Spleen (tissue), 13 donors: Measurements from ENCODE around the gene CDKN1A. TPM values are rescaled to one million over a fixed set of nuclear protein-coding genes. Genes with fewer than 3 reads are reported as not detected.

Experiments
- DNase-seq: peaks from one replicate; pipeline ENCODE4 v3.0.0-alpha.2; 2020
- H3K27ac ChIP-seq, 8 donors: fragments of 200-600 bp; sonication (generic) in 7 of 8; 1 replicate in 4 of 8; 2 replicates in 4 of 8; pipeline versions ENCODE4 v1.5.0 to v1.8.0; 2016 to 2021; ENCODE audit warnings: inconsistent platforms in 4 of 8, mild to moderate bottlenecking in 4 of 8, moderate library complexity in 1 of 8
- H3K27me3 ChIP-seq, 7 donors: fragments of 200-600 bp; sonication (generic) in 6 of 7; replicated peaks in 1 of 7; 1 replicate in 4 of 7; 2 replicates in 3 of 7; pipeline versions ENCODE4 v1.5.0 to v1.8.0; 2016 to 2021; ENCODE audit warnings: inconsistent platforms in 3 of 7, mild to moderate bottlenecking in 1 of 7
- H3K36me3 ChIP-seq, 6 donors: fragments of 200-600 bp; sonication (generic) in 5 of 6; 1 replicate in 4 of 6; 2 replicates in 2 of 6; pipeline versions ENCODE4 v1.5.0 to v1.8.0; 2016 to 2021; ENCODE audit warnings: inconsistent platforms in 2 of 6
- H3K4me1 ChIP-seq, 6 donors: fragments of 200-600 bp; sonication (generic) in 5 of 6; 1 replicate in 3 of 6; 2 replicates in 3 of 6; pipeline versions ENCODE4 v1.5.0 to v1.8.0; 2016 to 2021; ENCODE audit warnings: inconsistent platforms in 3 of 6
- H3K4me3 ChIP-seq, 8 donors: fragments of 200-600 bp; sonication (generic) in 7 of 8; 1 replicate in 4 of 8; 2 replicates in 4 of 8; pipeline versions ENCODE4 v1.5.0 to v1.8.0; 2016 to 2021; ENCODE audit warnings: inconsistent platforms in 4 of 8, mild to moderate bottlenecking in 4 of 8, moderate library complexity in 2 of 8
- H3K9me3 ChIP-seq, 8 donors: fragments of 200-600 bp; sonication (generic) in 7 of 8; 1 replicate in 4 of 8; 2 replicates in 4 of 8; pipeline versions ENCODE4 v1.5.0 to v1.8.0; 2016 to 2021; ENCODE audit warnings: inconsistent platforms in 4 of 8
- POLR2A ChIP-seq, 3 donors: fragments of 450-650 bp; IDR thresholded peaks; one replicate each; pipeline ENCODE4 v1.5.1; 2017; ENCODE audit warnings: antibody characterized with exemption in 3 of 3, mild to moderate bottlenecking in 1 of 3
- POLR2AphosphoS5 ChIP-seq, 3 donors: sonication (generic); formaldehyde crosslinking; IDR thresholded peaks; one replicate each; pipeline ENCODE4 v1.5.1; 2017; ENCODE audit warnings: antibody characterized with exemption in 3 of 3
- WGBS, 5 donors: extraction: QIAGEN DNeasy Blood & Tissue Kit in 3 of 5; methylation state at CpG; one replicate each; pipeline versions ENCODE4 v1.1.5 to v1.1.7; 2013 to 2018; 5-methylcytosine and 5-hydroxymethylcytosine counted together
- intact Hi-C: fragments of 100-400 bp; cut with DNase I; formaldehyde crosslinking; loops from one replicate; pipeline ENCODE4 v1.15.0; 2023; ENCODE audit warnings: low total_unique reads
- long read RNA-seq, 2 donors: transcript quantifications; one replicate each; lab custom pipeline, GENCODE V29; 2026
- polyA plus RNA-seq, 3 donors: library from polyadenylated mRNA; stranded (reverse); fragments of 200-250 nt; gene quantifications; one replicate each; pipeline ENCODE4 v1.2.1, GENCODE V29; 2013
- total RNA-seq, 7 donors: library from RNA; depleted of rRNA in 3 of 7; stranded (reverse); fragments of >200 nt in 3 of 7; fragmentation: NEBNext Ultra II Directional in 4 of 7; extraction: Animal tissue kit (Norgen Biotek cat#: 25700) in 4 of 7; gene quantifications; one replicate each; pipeline versions ENCODE4 v1.1.0 to v1.2.1, GENCODE V29; 2016 to 2021
- TF ChIP-seq, protein P1 (sequence below), 11 experiments: fragments of 200-600 bp in 7 of 11; fragments of 450-650 bp in 4 of 11; sonication (generic) in 4 of 11; IDR thresholded peaks in 8 of 11; conservative IDR thresholded peaks in 3 of 11; 1 replicate in 7 of 11; 2 replicates in 4 of 11; pipeline versions ENCODE4 v1.4.0 to v1.8.0; 2016 to 2021; ENCODE audit warnings: antibody characterized with exemption in 11 of 11, inconsistent platforms in 4 of 11, mild to moderate bottlenecking in 1 of 11
- donor health status: healthy with polysubstance abuse.
- donor health status: DM: no; HTN: no; CAD: no; lungs with moderate emphysema.
- donor health status: DM: no; HTN: no; CAD: no.
- donor health status: Bipolar disorder and iron deficiency.
- donor health status: healthy.
- donor health status: DM: no; HTN: no; CAD: no.
- donor health status: DM: yes; HTN: yes; CAD: no.

The CDKN1A gene
- total RNA-seq (10 to 100 TPM; 26.5 to 58.5 (median 32.8) TPM), polyA plus RNA-seq (10 to 100 TPM; 10.7 to 18.4 (median 11.9) TPM)
- long read RNA-seq, donor 1, transcript CDKN1A-201 (3 exons, 2,180 nt) = major isoform, 12 of 13 reads
- long read RNA-seq, donor 1, partial matches to known transcripts = 0 of 13 reads
- long read RNA-seq, donor 1, other reads (novel, unspliced or antisense) = 0 of 13 reads
- long read RNA-seq, donor 2, transcript CDKN1A-201 (3 exons, 2,180 nt) = major isoform, 6 of 7 reads
- long read RNA-seq, donor 2, partial matches to known transcripts = 0 of 7 reads
- long read RNA-seq, donor 2, other reads (novel, unspliced or antisense) = 0 of 7 reads

DNA sequence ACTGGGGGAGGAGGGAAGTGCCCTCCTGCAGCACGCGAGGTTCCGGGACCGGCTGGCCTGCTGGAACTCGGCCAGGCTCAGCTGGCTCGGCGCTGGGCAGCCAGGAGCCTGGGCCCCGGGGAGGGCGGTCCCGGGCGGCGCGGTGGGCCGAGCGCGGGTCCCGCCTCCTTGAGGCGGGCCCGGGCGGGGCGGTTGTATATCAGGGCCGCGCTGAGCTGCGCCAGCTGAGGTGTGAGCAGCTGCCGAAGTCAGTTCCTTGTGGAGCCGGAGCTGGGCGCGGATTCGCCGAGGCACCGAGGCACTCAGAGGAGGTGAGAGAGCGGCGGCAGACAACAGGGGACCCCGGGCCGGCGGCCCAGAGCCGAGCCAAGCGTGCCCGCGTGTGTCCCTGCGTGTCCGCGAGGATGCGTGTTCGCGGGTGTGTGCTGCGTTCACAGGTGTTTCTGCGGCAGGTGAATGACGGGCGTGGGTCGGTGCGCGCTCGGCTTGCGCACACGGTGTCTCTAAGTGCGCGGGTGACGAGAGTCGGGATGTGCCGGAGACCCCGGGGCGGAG, at the start of gene CDKN1A:
Gene CDKN1A (plus strand): TSS at position 227 of the 555 bp plus-strand sequence. CDS start 5,388 bp downstream, outside the sequence.
- Histone ChIP-seq H3K4me3 (peak within 1 kb of the TSS; percentile 59 to 79 (median 68)), H3K36me3 (peaks cover 0 to 10% (median 0%) of the 10 kb centered on the region in 6 donors), H3K4me1 (peaks cover 26 to 77% (median 67%) of the 10 kb centered on the region in 6 donors), H3K27ac (peak within 1 kb of the TSS; percentile 69 to 95 (median 90)), H3K27me3 (peaks cover 0 to 21% (median 0%) of the 10 kb centered on the region in 7 donors), H3K9me3 (no peaks in the 10 kb centered on the region)
- WGBS, 5 donors = 0 to 1% (median 1%) methylated on average over 30 to 63 of the region's 63 CpGs
- intact Hi-C loops = no loop called here
- peak; percentile 95 for DNase-seq
- TF ChIP-seq, protein P1, sequence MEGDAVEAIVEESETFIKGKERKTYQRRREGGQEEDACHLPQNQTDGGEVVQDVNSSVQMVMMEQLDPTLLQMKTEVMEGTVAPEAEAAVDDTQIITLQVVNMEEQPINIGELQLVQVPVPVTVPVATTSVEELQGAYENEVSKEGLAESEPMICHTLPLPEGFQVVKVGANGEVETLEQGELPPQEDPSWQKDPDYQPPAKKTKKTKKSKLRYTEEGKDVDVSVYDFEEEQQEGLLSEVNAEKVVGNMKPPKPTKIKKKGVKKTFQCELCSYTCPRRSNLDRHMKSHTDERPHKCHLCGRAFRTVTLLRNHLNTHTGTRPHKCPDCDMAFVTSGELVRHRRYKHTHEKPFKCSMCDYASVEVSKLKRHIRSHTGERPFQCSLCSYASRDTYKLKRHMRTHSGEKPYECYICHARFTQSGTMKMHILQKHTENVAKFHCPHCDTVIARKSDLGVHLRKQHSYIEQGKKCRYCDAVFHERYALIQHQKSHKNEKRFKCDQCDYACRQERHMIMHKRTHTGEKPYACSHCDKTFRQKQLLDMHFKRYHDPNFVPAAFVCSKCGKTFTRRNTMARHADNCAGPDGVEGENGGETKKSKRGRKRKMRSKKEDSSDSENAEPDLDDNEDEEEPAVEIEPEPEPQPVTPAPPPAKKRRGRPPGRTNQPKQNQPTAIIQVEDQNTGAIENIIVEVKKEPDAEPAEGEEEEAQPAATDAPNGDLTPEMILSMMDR (IDR thresholded peaks at IDR 0.05 in 8 of 11, conservative IDR thresholded peaks at IDR 0.05 in 3 of 11) = peak in 6 of 11 experiments; percentile 23 to 49 (median 31)
- peak; percentile 96 to 98 (median 98) for TF ChIP-seq POLR2AphosphoS5 (IDR thresholded peaks at IDR 0.05)
- peak; percentile 51 to 98 (median 81) for TF ChIP-seq POLR2A (IDR thresholded peaks at IDR 0.05)

DNA sequence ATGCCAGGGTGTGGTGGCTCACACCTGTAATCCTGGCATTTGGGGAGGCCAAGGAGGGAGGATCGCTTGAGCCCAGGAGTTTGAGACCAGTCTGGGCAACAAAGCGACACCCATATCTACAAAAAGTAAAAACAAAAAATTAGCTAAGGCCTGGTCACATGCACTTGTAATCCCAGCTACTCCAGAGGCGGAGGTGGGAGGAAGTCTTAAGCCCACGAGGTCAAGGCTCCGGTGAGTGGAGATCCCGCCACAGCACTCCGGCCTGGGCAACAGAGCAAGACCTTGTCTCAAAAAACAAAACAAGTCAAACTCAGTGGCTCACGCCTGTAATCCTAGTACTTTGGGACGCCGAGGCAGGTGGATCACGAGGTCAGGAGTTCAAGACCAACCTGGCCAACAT, 48.7 kb upstream of the CDKN1A start:
- intact Hi-C loops = no loop called here
- Histone ChIP-seq H3K36me3 (no peaks in the 10 kb centered on the region), H3K4me1 (peaks cover 4 to 43% (median 34%) of the 10 kb centered on the region in 6 donors), H3K9me3 (no peaks in the 10 kb centered on the region), H3K27me3 (no peaks in the 10 kb centered on the region), H3K4me3 (no peak overlapping the region), H3K27ac (peak overlapping the region in 6 of 8 donors; percentile 71 to 86 (median 81))
- WGBS, 5 donors = 81 to 90% (median 86%) methylated on average over 10 to 11 of the region's 11 CpGs
- DNase-seq = peak; percentile 6
- TF ChIP-seq POLR2AphosphoS5 (IDR thresholded peaks at IDR 0.05) (no peak), POLR2A (IDR thresholded peaks at IDR 0.05) (no peak)
- TF ChIP-seq, protein P1 (IDR thresholded peaks at IDR 0.05 in 8 of 11, conservative IDR thresholded peaks at IDR 0.05 in 3 of 11) = no peak

DNA sequence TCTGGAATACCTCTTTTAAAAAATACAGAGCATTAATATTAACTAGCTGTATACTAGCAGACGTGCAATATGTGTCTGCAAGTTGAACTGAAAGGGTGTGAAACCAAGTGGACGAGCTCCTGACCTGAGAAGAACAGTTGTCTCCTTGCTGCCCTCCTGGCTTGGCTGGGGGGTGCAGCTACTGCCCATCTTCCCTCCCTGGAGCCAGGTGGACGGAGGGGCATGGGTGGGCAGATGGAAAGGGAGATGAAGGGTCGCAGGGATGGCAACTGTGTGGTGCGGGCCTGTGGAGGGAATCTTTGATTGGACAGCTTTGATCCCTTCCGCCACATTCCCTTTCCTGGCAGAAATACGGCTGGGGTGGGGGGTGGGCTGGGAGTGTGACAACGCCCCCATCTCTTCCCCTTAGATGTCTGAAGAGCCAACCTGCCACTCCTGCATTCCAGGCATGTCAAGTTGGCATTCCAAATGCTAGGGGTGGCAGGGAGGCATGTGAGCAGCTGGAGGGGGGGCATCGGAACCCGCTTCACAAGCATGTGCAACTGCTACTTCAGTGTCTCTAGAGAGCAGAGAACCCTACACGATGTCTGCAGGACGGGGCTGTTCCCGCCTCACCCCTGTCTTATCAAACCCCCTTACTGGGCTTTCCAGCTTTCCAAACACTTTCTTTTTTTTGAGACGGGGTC, 47.0 kb upstream of the CDKN1A start:
- Histone ChIP-seq H3K27me3 (no peaks in the 10 kb centered on the region), H3K4me3 (no peak overlapping the region), H3K9me3 (no peaks in the 10 kb centered on the region), H3K4me1 (peaks cover 4 to 42% (median 32%) of the 10 kb centered on the region in 6 donors), H3K27ac (no peak overlapping the region), H3K36me3 (no peaks in the 10 kb centered on the region)
- intact Hi-C loops = no loop called here
- peak; percentile 52 for DNase-seq
- no peak for TF ChIP-seq POLR2A (IDR thresholded peaks at IDR 0.05)
- no peak for TF ChIP-seq POLR2AphosphoS5 (IDR thresholded peaks at IDR 0.05)
- TF ChIP-seq, protein P1 (IDR thresholded peaks at IDR 0.05 in 8 of 11, conservative IDR thresholded peaks at IDR 0.05 in 3 of 11) = no peak
- 85 to 92% (median 88%) methylated on average over 11 to 14 of the region's 14 CpGs for WGBS, 5 donors
